ENCODE measurements around the gene IFIH1.
A peak's percentile ranks its signal among the peaks of the same experiment; 100 is the strongest.

Gene IFIH1

DNA sequence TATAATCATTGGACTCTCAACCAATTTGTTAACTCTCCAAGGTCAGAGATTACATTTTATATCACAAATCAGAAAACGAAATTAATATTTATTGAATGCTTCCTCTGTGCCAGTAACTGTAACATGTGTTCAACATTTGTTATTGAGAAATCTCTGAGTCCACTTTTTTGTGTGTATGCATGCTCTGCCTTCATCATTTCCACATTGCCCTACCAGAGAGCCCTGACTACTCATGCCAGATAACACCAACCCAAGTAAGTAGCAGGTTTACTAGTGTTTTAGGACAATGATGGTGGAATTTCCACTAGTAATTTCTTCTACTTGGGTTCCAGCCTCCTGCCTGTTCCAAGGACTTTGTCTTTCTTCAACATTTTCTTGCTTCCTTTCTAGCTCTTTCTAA, 61.1 kb downstream of the IFIH1 start:
- DNase-seq (ENCODE audit: low read depth), result no peak

- no peak for DNase-seq (ENCODE audit: low read depth)
These were observed 61.9 kb downstream of the IFIH1 start for GRCh38 chr2:162256591-162256991.

DNA sequence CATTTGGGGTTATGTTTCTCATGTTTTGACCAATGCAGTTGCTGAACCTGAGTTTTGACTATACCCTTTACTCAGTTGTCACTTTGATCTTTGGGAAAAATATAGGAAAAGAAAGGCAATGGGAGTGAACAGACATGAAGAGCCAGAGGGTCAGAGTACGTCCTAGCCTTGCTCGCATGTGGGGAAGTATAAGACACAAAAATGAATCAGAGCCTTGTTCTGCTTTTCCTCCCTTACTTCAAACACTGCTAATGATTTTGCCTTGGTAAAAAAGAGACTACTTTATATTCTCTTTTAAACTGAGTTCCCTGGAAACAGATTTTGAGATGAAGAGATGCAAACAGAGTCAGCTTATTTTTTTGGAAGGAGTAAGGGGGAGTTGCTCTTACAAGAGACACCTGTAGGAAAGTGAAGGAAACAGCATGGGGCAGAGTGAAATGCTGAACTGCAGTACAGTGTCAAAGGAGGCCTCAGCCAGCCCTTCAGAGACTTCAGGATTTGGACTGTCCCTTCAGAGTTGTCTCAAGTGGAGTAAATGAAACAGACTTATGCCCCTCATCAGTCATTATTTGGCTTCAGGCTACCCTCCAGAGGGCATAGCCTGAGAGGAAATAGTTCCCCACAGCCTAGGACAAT, 64.1 kb downstream of the IFIH1 start:
- no peak for DNase-seq (ENCODE audit: low read depth)

DNA sequence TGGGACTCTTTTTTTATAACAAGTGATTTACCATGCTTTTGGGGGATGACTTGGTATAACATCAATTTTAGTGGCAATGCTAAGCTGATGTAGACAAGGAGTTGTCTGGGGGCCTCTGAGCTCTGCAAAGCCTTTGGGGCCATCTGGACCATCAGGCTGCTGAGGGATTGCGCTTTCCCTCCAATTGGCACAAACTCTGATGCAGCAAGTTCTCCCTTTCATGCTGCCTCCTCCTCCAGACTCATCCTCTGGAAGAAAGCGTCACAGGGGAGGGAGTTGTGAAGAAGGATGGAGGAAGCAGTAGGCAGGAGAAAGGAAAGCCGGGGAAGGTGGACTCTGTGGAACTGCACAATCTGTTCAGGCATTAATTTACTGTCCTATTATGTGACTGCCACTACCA, 65.0 kb downstream of the IFIH1 start:
- no peak for DNase-seq (ENCODE audit: low read depth)

GRCh38 chr2:162252153-162252552, 66.3 kb downstream of the IFIH1 start:
- no peak for DNase-seq (ENCODE audit: low read depth)

GRCh38 chr2:162245781-162246180, 72.7 kb downstream of the IFIH1 start:
- DNase-seq (ENCODE audit: low read depth), result no peak

DNA sequence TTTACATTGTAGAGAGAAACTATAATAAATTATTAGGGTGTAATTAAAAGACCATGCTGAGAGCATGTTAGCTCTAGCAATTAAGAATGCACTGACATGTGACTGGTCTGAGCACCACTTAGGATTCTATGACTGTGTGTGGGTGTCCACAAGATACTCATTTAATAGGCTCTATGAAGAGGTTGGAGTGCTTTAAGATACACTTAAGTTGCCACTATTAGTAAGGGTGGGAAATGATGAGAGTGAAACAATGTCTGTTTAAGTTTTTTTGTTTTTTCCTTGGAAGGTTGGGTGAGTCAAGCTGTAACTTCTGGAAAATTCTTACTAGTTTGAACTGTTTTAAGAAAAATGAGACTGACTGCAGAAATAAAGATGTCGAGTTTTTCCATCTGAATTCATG, 73.4 kb downstream of the IFIH1 start:
- no peak for DNase-seq (ENCODE audit: low read depth)

DNA sequence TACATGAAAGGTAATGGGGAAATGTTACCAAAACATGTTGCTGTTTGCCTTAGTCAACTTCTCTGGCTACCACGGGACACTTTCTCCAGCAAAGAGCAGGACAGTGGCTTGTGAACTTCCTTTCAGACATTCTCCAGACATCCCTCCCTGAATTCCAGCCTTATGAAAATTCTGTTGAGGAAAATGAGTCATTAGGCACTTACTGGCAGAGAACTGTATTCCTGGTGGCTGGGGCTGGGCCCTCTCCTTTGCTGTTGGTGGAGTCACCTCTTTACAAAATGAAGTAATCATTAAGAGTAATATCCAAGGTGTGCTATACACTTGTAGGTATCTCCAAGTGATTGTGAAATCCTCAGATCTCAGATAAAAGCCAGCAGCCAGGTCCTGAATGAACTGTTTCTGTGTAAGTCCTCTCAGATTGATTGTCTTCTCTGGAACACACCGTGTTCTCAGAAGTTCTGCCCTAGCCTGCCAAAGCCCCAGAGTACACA, 73.9 kb downstream of the IFIH1 start:
- DNase-seq (ENCODE audit: low read depth), result no peak

GRCh38 chr2:162243715-162244114, 74.8 kb downstream of the IFIH1 start:
- no peak for DNase-seq (ENCODE audit: low read depth)

DNA sequence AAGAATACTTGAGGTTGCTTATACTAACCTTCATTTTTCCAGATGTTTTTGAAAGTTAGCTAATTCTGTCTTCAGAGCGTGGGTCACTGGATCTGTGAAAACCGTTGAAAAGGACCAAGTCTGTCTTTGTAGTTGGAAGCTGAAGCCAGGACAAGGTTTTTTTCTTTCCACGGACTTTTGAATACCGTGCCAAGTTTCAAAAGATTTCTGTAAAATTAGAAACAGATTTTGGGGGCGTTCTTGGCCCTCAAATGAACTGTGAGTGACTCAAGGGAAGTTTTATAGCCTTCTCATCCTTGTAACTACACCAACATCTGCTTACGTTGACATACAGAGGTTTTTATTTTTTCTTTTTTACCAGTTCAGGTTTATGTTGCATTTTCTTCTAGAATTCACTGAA, 75.2 kb downstream of the IFIH1 start, which contains the start of gene FAP:
Gene FAP, minus strand, starts transcription at position 152 of the 400 bp plus-strand sequence. Its CDS starts 118 bp downstream, at position 34.
- DNase-seq (ENCODE audit: low read depth), result no peak

- DNase-seq (ENCODE audit: low read depth), result no peak
These were observed 75.8 kb downstream of the IFIH1 start for GRCh38 chr2:162242586-162243280.

DNA sequence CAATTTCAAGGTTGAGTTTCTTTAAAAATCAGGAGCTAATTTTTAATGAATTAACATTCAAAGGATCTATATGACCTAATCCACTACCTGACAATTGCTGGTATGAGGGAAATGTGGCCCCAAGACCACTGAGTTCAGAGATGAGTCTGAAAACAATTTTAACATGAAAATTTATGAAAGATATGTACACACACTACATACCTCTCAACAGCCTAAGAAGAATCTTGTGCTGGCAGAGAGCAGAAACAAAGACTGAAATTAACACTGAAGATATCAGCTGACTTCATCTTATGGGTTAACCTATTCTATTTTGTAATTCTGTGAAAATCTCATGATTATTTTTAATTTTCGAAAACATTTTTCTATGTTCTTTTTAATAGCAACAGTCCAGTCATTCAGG, 76.9 kb downstream of the IFIH1 start:
- DNase-seq (ENCODE audit: low read depth), result no peak

- no peak for DNase-seq (ENCODE audit: low read depth)
These were observed 83.6 kb downstream of the IFIH1 start for GRCh38 chr2:162234620-162235462.

- DNase-seq (ENCODE audit: low read depth), result no peak
These were observed 85.3 kb downstream of the IFIH1 start for GRCh38 chr2:162233197-162233596.

DNA sequence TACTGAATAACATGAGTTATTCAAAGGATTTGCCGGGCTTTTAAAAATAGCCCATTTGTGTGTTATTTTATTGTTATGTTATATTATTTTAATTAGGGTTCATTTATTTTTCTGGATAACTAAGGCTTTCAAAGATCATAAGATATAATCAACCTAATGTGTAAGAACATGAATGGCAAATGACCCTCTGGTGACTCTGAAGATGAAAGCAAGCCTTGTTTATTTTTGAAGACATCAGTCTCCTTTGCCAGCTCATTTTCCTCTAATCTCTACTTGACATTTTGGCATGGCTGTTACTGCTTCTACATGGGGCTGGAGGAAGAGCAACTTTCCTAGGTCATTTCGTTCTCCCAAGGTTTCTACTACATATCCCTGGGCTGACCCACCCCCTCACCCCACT, 85.8 kb downstream of the IFIH1 start:
- DNase-seq (ENCODE audit: low read depth), result no peak

GRCh38 chr2:162232027-162232426, 86.5 kb downstream of the IFIH1 start:
- DNase-seq (ENCODE audit: low read depth), result no peak

GRCh38 chr2:162230761-162231160, 87.7 kb downstream of the IFIH1 start:
- DNase-seq (ENCODE audit: low read depth), result no peak

DNA sequence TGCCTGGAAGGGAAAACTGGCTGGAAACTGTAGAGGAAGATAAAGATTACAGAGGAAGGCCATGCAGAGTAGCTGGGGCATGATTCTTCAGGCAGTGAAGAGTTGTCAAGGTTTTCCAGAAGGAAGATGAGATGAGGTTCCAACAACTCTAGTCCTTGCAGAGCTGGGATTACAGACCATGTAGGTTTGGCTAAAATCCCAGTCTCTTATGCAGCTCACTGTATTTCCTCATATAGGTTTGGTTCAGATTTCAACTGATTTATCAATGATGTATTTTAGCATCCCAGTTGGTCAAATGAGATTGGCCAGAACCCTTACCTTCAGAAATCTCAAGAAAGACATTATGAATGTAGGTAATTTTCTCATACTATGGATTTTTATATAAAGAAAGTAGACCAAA, 91.6 kb downstream of the IFIH1 start:
- DNase-seq (ENCODE audit: low read depth), result no peak

- DNase-seq (ENCODE audit: low read depth), result peak; percentile 0
These were observed 97.4 kb downstream of the IFIH1 start for GRCh38 chr2:162221064-162221463.

- no peak for DNase-seq (ENCODE audit: low read depth)
These were observed 98.1 kb downstream of the IFIH1 start for GRCh38 chr2:162220368-162220767.

- no peak for DNase-seq (ENCODE audit: low read depth)
These were observed 99.1 kb downstream of the IFIH1 start for GRCh38 chr2:162219426-162219825.

DNA sequence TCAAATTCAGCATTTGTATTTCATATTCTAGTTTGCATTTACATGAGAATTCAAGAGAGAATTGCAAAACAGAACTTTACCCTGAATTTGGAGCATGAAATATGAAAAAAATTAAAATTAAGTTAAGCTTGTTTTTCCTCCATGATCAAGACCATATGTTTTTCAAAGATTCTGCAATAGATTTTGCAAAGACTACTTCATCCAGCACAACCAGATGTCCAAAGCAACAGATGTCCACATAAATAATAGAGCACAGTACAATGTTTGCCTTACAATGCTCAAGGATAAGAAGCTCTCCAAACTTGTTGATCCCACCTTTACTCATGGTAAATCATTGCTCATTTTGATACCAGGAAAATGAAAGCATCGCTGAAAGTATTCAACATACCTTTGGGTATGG, 100.9 kb downstream of the IFIH1 start:
- DNase-seq (ENCODE audit: low read depth), result no peak
